ENCODE data around the gene ROGDI. TPM values are rescaled to one million over a fixed set of nuclear protein-coding genes. Genes with fewer than 3 reads are reported as not detected.

The ROGDI gene
- total and polyA plus RNA-seq, 2 of the 13 experiments (the other 11 are each of a cell fraction or from before 2014, with no cell fraction given), result 19.2 to 42.1 TPM

- TF ChIP-seq ZHX1 (CRISPR knock-in tag; IDR thresholded peaks at IDR 0.05; ENCODE audit: low read depth), result 0 out of 2 replicates have a peak, but pooled peaks have one; percentile 22
- TF ChIP-seq PCBP1 (IDR thresholded peaks at IDR 0.05; ENCODE audit: borderline replicate concordance, low read depth, low read length), result no peak
- TF ChIP-seq ZNF883 (CRISPR knock-in tag; IDR thresholded peaks at IDR 0.05; ENCODE audit: not compliant biosample characterization), result no peak
- no peak for TF ChIP-seq TSC22D2 (CRISPR knock-in tag; IDR thresholded peaks at IDR 0.05; ENCODE audit: borderline replicate concordance)
- TF ChIP-seq STAG1 (CRISPR knock-in tag; IDR thresholded peaks at IDR 0.05), result no peak; the same call in 1 of the 2 replicates
- TF ChIP-seq FOXO1 (CRISPR knock-in tag; IDR thresholded peaks at IDR 0.05), result no peak
- no peak for TF ChIP-seq SRSF1 (optimal IDR thresholded peaks at IDR 0.05; ENCODE audit: low read depth, low read length)
- peak; percentile 86 for TF ChIP-seq HOXA3 (CRISPR knock-in tag; IDR thresholded peaks at IDR 0.05)
- TF ChIP-seq RBM22 (optimal IDR thresholded peaks at IDR 0.05; ENCODE audit: low read length), result no peak
- 0 out of 2 replicates have a peak, but pooled peaks have one; percentile 45 for TF ChIP-seq ZNF232 (CRISPR knock-in tag; IDR thresholded peaks at IDR 0.05; ENCODE audit: borderline replicate concordance)
- TF ChIP-seq ZNF782 (CRISPR knock-in tag; IDR thresholded peaks at IDR 0.05; ENCODE audit: borderline replicate concordance), result no peak; the same call in 1 of the 2 replicates
- 0 out of 2 replicates have a peak, but pooled peaks have one; percentile 43 for TF ChIP-seq MLXIP (CRISPR knock-in tag; IDR thresholded peaks at IDR 0.05; ENCODE audit: borderline replicate concordance)
- no peak for TF ChIP-seq DPF2 (CRISPR knock-in tag; IDR thresholded peaks at IDR 0.05; ENCODE audit: borderline replicate concordance, low read depth)
- peak; percentile 77; the same call in 1 of the 2 replicates for TF ChIP-seq SIN3A (IDR thresholded peaks at IDR 0.05; ENCODE audit: borderline replicate concordance, low read depth, low read length)
- 0 out of 2 replicates have a peak, but pooled peaks have one; percentile 27 for TF ChIP-seq ZFP82 (CRISPR knock-in tag; IDR thresholded peaks at IDR 0.05; ENCODE audit: borderline replicate concordance)
- TF ChIP-seq ZNF597 (CRISPR knock-in tag; IDR thresholded peaks at IDR 0.05), result no peak
- TF ChIP-seq CENPT (CRISPR knock-in tag; IDR thresholded peaks at IDR 0.05; ENCODE audit: low read depth), result no peak
- peak; percentile 80 for TF ChIP-seq KDM2A (CRISPR knock-in tag; IDR thresholded peaks at IDR 0.05; ENCODE audit: borderline replicate concordance, low read depth)
- TF ChIP-seq SMARCC2 (IDR thresholded peaks at IDR 0.05), result no peak
- peak; percentile 47; the same call in 1 of the 2 replicates for TF ChIP-seq ZNF891 (CRISPR knock-in tag; IDR thresholded peaks at IDR 0.05)
These were observed 44.7 kb upstream of the ROGDI start, which contains the start of the genes GLYR1 and UBN1 (continued) for GRCh38 chr16:4846901-4847773.
